Measurements from ENCODE around the gene HBE1. TPM values are rescaled to one million over a fixed set of nuclear protein-coding genes. Genes with fewer than 3 reads are reported as not detected.

Gene HBE1
- total and polyA plus RNA-seq, 2 of the 4 experiments (the other 2 are of a cell fraction) = 3.2 to 12.7 TPM

DNA sequence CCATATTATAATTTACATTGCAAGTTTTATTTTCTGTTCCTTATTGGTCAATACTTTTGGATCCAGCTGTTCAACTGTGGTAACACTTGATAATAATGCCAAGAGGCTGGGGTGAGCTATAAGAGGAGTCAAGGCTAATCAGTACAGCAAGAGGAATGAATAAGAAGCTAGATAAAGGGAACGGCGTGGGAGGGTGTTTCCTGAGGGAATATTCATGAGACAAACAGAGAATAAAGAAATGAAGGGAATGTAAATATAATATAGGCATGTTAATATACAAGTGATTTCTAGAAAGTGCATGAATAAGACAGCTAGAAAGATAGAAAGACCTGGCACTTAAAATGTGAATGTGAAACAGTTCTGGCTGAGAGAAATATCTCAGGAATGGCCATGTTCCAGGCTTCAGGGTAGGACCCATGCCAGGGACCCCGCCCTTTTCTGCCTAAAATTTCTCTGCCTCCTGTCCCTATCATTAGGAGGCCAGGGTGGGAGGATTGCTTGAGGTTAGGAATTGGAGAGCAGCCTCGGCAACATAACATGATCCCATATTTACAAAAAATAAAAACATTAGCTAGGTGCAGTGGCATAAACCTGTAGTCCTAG lies 28.1 kb upstream of the HBE1 start:
- ATAC-seq (ENCODE audit: low read depth) (peak; percentile 81), DNase-seq (peak; percentile 65)
- Histone ChIP-seq H3K4me2 (ENCODE audit: low read depth, low read length) (no peak overlapping the region), H4K5ac (ENCODE audit: low read depth, low read length) (peak overlapping the region; percentile 80; the same call in 1 of the 2 replicates), H3K14ac (replicated peaks; ENCODE audit: low read depth, low read length) (peak overlapping the region; percentile 50; the same call in 1 of the 2 replicates), H4K91ac (ENCODE audit: insufficient read depth, low read depth, low read length) (peak overlapping the region; percentile 70), H3K4ac (ENCODE audit: low read depth, low read length) (peak overlapping the region; percentile 68), H2BK5ac (ENCODE audit: low read depth, low read length, poor library complexity, severe bottlenecking) (peak overlapping the region; percentile 89), H4K20me1 (ENCODE audit: insufficient read depth, low read length) (no peaks in the 10 kb centered on the region), H3K36me3 (ENCODE audit: control insufficient read depth, insufficient read depth, low read length) (no peaks in the 10 kb centered on the region), H3K27ac (ENCODE audit: insufficient read depth, low read length) (peak overlapping the region; percentile 41; the same call in 1 of the 2 replicates), H3K4me3 (ENCODE audit: insufficient read depth, low read depth, low read length) (no peak overlapping the region), H2AK5ac (ENCODE audit: low read depth, low read length) (no peak overlapping the region; the same call in 1 of the 2 replicates), H3K9ac (ENCODE audit: low read depth, low read length) (0 out of 2 replicates have a peak overlapping the region, but pooled peaks have one; percentile 7), H3K56ac (ENCODE audit: extremely low read depth, insufficient read depth, low read length) (peak overlapping the region; percentile 50; the same call in 1 of the 2 replicates), H3K4me1 (ENCODE audit: control insufficient read depth, insufficient read depth, low read length) (peaks cover 7% of the 10 kb centered on the region; the same call in 1 of the 2 replicates), H2BK15ac (ENCODE audit: low read depth, low read length) (peak overlapping the region; percentile 37; the same call in 1 of the 3 replicates), H3K23ac (ENCODE audit: low read depth, low read length) (peak overlapping the region; percentile 29; the same call in 1 of the 2 replicates), H3K9me1 (ENCODE audit: insufficient read depth, low read length) (no peaks in the 10 kb centered on the region; the same call in 1 of the 2 replicates), H3K79me1 (ENCODE audit: low read depth in 1 of 2, low read length in 2 of 2) (no peaks in the 10 kb centered on the region), H4K8ac (ENCODE audit: low read depth in 2 of 2, low read length in 2 of 2) (peak overlapping the region; percentile 46 to 74; a peak in 3 of 4 replicates), H3K27me3 (ENCODE audit: control insufficient read depth, insufficient read depth, low read length) (no peaks in the 10 kb centered on the region), H2BK120ac (ENCODE audit: low read depth, low read length) (peak overlapping the region; percentile 86), H3K18ac (ENCODE audit: low read depth, low read length) (peak overlapping the region; percentile 82; the same call in 1 of the 2 replicates), H3K9me3 (ENCODE audit: control insufficient read depth, insufficient read depth, low read length) (no peaks in the 10 kb centered on the region), H2AFZ (replicated peaks; ENCODE audit: low read length, poor library complexity) (no peak overlapping the region), H2BK20ac (ENCODE audit: low read depth, low read length) (peak overlapping the region; percentile 85), H2AK9ac (replicated peaks; ENCODE audit: low read depth, low read length, poor library complexity) (no peak overlapping the region)
- in situ Hi-C loops (cut with MboI; ENCODE audit: low sequenced_read_pairs) (no loop called here), dilution Hi-C loops (cut with HindIII; ENCODE audit: low sequenced_read_pairs, unreplicated experiment) (no loop called here), intact Hi-C loops (cut with micrococcal nuclease) (no loop called here)
- WGBS, 2 experiments (ENCODE audit: extremely low coverage in 2 of 2, insufficient read length in 1 of 2) = no CpG with 5 or more reads among the region's 4 CpGs
- TF ChIP-seq USF2 (IDR thresholded peaks at IDR 0.05; ENCODE audit: low read depth, low read length) (no peak), RFX5 (IDR thresholded peaks at IDR 0.05; ENCODE audit: low read depth, low read length) (no peak), MXI1 (IDR thresholded peaks at IDR 0.05; ENCODE audit: borderline replicate concordance, low read depth, low read length) (no peak), MAFK (IDR thresholded peaks at IDR 0.05; ENCODE audit: low read depth, low read length) (no peak), POLR2A (IDR thresholded peaks at IDR 0.05; ENCODE audit: low read depth, low read length) (no peak), RCOR1 (IDR thresholded peaks at IDR 0.05; ENCODE audit: insufficient replicate concordance, low read length) (no peak), CEBPB (IDR thresholded peaks at IDR 0.05; ENCODE audit: low read depth, low read length) (no peak), CHD1 (IDR thresholded peaks at IDR 0.05; ENCODE audit: low read depth, low read length) (no peak)
- POLR2A ChIA-PET (ENCODE audit: unreplicated experiment) = no interaction called here
- no TSS peak for BruUV-seq (replicated peaks)
- CTCF ChIA-PET = interaction anchor here (1.3 kb wide), 1 partner anchor 93 kb away, joined by 4 read pairs; no protein-coding TSS in a partner anchor
